Activated naive CD4-positive, alpha-beta T cell treated with anti-CD3 and anti-CD28 coated beads, Interleukin-2, amount 50 U/mL, for 24 hours (primary cell): Measurements from ENCODE around the gene SETD7.
"Not testable (repeated sequence)": the region's sequence is repeated elsewhere in the genome, so short reads cannot be mapped to it uniquely, and the experiment has no call there.

Experiments
- H3K27ac Mint-ChIP-seq: one replicate; pipeline ENCODE4 v1.8.0; 2021; ENCODE audit warnings: mild to moderate bottlenecking, mixed read lengths
- H3K27me3 Mint-ChIP-seq: one replicate; pipeline ENCODE4 v1.8.0; 2021; ENCODE audit warnings: mixed read lengths
- H3K36me3 Mint-ChIP-seq: one replicate; pipeline ENCODE4 v1.8.0; 2021; ENCODE audit warnings: mixed read lengths
- H3K4me1 Mint-ChIP-seq: one replicate; pipeline ENCODE4 v1.8.0; 2021; ENCODE audit warnings: mixed read lengths
- H3K4me3 Mint-ChIP-seq: one replicate; pipeline ENCODE4 v1.8.0; 2021; ENCODE audit warnings: mild to moderate bottlenecking, mixed read lengths
- H3K9me3 Mint-ChIP-seq: one replicate; pipeline ENCODE4 v1.8.0; 2021; ENCODE audit warnings: mixed read lengths

The SETD7 gene

GRCh38 chr4:139453371-139454110 lies 102.5 kb downstream of the SETD7 start:
- Mint-ChIP-seq H3K4me1 (peaks cover 61% of the 10 kb centered on the region), H3K27me3 (no peaks in the 10 kb centered on the region), H3K9me3 (no peaks in the 10 kb centered on the region), H3K4me3 (peak overlapping the region; percentile 98), H3K27ac (peak overlapping the region; percentile 99), H3K36me3 (no peaks in the 10 kb centered on the region)

DNA sequence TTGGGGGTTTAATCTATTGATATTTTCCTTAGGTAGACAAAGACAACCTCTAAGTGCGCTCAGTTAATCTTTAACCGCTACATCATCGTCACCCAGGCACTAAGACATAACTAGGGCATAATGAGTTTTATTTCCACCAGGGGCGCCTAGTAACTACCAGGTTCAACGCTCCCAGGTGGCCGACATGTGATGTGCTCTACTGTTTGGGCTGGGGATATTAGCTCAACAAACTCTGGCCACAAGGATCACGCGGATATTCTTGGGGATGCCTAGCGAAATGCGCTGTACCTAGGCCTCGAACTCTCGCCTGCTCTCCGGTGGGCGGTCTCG lies 103.0 kb downstream of the SETD7 start:
- Mint-ChIP-seq H3K27ac (peak overlapping the region; percentile 99), H3K4me3 (peak overlapping the region; percentile 98), H3K36me3 (no peaks in the 10 kb centered on the region), H3K4me1 (peaks cover 56% of the 10 kb centered on the region), H3K9me3 (no peaks in the 10 kb centered on the region), H3K27me3 (no peaks in the 10 kb centered on the region)

- Mint-ChIP-seq H3K4me3 (no peak overlapping the region), H3K4me1 (peaks cover 46% of the 10 kb centered on the region), H3K27ac (peak overlapping the region; percentile 99), H3K27me3 (no peaks in the 10 kb centered on the region), H3K9me3 (no peaks in the 10 kb centered on the region), H3K36me3 (no peaks in the 10 kb centered on the region)
Measured at GRCh38 chr4:139451997-139452396, 104.0 kb downstream of the SETD7 start.

GRCh38 chr4:139450586-139450985 lies 105.4 kb downstream of the SETD7 start:
- no peaks in the 10 kb centered on the region for H3K27me3 Mint-ChIP-seq
- H3K4me1 Mint-ChIP-seq, result peaks cover 33% of the 10 kb centered on the region
- no peak overlapping the region for H3K4me3 Mint-ChIP-seq
- H3K27ac Mint-ChIP-seq, result no peak overlapping the region
- no peaks in the 10 kb centered on the region for H3K9me3 Mint-ChIP-seq
- H3K36me3 Mint-ChIP-seq, result no peaks in the 10 kb centered on the region

- H3K27me3 Mint-ChIP-seq, H3K27ac Mint-ChIP-seq, H3K4me3 Mint-ChIP-seq, H3K9me3 Mint-ChIP-seq, H3K4me1 Mint-ChIP-seq, H3K36me3 Mint-ChIP-seq: not testable (repeated sequence)
Measured at GRCh38 chr4:139447078-139447477, 108.9 kb downstream of the SETD7 start.
